HepG2 (cell line): ENCODE data around the gene MRPL28.

Experiments
- BRD4 ChIP-seq: sonication (generic); formaldehyde crosslinking; IDR thresholded peaks from 2 replicates; pipeline ENCODE4 v1.4.0; 2020; ENCODE audit warnings: missing genetic modification reagents
- GTF2F1 ChIP-seq: fragments of 150-350 bp; IDR thresholded peaks from 2 replicates; pipeline ENCODE4 v1.6.1; 2014; ENCODE audit warnings: low read length
- NFE2L1 ChIP-seq: sonication (generic); formaldehyde crosslinking; IDR thresholded peaks from 2 replicates; pipeline ENCODE4 v1.4.0; 2020; ENCODE audit warnings: missing genetic modification reagents, mild to moderate bottlenecking, borderline replicate concordance
- NR2F2 ChIP-seq: IDR thresholded peaks from 2 replicates; pipeline ENCODE4 v1.6.1; 2012; ENCODE audit warnings: low read depth, inconsistent platforms, borderline replicate concordance
- PAWR ChIP-seq: sonication (generic); formaldehyde crosslinking; IDR thresholded peaks from 2 replicates; pipeline ENCODE4 v1.4.0; 2020; ENCODE audit warnings: missing genetic modification reagents, mild to moderate bottlenecking, borderline replicate concordance
- POLR2AphosphoS5 ChIP-seq: IDR thresholded peaks from 2 replicates; pipeline ENCODE4 v1.6.1; 2012; ENCODE audit warnings: low read depth, low read length
- TBP ChIP-seq: sonication (generic); formaldehyde crosslinking; IDR thresholded peaks from 2 replicates; pipeline ENCODE4 v1.5.0; 2020; ENCODE audit warnings: missing genetic modification reagents
- ZFP1 ChIP-seq: IDR thresholded peaks from 2 replicates; pipeline ENCODE4 v1.6.1; 2016
- TF ChIP-seq, protein P1 (sequence below), 2 experiments: IDR thresholded peaks; 2 replicates each; pipeline ENCODE4 v1.6.1; 2011 to 2012; ENCODE audit warnings: low read length in 2 of 2, borderline replicate concordance in 1 of 2, low read depth in 1 of 2, mild to moderate bottlenecking in 1 of 2, moderate library complexity in 1 of 2
- TF ChIP-seq, protein P2 (sequence below): IDR thresholded peaks from 2 replicates; pipeline ENCODE4 v1.6.1; 2016; ENCODE audit warnings: mild to moderate bottlenecking
- TF ChIP-seq, protein P3 (sequence below): sonication (generic); formaldehyde crosslinking; IDR thresholded peaks from 2 replicates; pipeline ENCODE4 v1.4.0; 2020; ENCODE audit warnings: low read depth, missing genetic modification reagents
- TF ChIP-seq, protein P4 (sequence below): IDR thresholded peaks from 2 replicates; pipeline ENCODE4 v1.6.1; 2016; ENCODE audit warnings: low read depth, control low read depth
- TF ChIP-seq, protein P5 (sequence below): sonication (generic); formaldehyde crosslinking; conservative IDR thresholded peaks from 2 replicates; pipeline ENCODE4 v1.5.0; 2020; ENCODE audit warnings: missing genetic modification reagents
- TF ChIP-seq, protein P6 (sequence below), 2 experiments: sonication (generic) in 1 of 2; formaldehyde crosslinking in 1 of 2; IDR thresholded peaks; 2 replicates each; pipeline versions ENCODE4 v1.6.1 to v1.9.0; 2014 to 2022; ENCODE audit warnings: antibody characterized with exemption in 1 of 2, borderline replicate concordance in 1 of 2, inconsistent platforms in 1 of 2, low read depth in 1 of 2, missing genetic modification reagents in 1 of 2

DNA sequence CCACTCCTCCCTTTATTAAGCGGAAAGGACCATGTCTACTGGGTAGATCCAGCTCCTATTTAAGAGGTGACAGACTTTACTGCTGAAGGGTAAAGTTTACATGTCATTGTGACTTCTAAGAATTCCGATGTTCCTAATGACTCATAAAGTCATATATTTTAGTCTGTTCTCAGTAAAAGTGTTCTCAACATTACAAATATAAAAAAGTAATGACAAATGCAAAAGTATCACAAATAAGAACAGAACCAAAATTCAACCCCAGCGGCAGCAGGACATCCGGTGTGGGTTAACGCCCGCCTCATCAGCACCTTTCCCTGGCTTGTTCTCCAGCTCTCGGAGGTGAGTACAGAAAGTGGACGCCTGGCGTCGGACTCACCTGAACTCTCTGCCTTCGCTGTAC, 24.6 kb downstream of the MRPL28 start:
- no peak for TF ChIP-seq NR2F2
- TF ChIP-seq, protein P1, sequence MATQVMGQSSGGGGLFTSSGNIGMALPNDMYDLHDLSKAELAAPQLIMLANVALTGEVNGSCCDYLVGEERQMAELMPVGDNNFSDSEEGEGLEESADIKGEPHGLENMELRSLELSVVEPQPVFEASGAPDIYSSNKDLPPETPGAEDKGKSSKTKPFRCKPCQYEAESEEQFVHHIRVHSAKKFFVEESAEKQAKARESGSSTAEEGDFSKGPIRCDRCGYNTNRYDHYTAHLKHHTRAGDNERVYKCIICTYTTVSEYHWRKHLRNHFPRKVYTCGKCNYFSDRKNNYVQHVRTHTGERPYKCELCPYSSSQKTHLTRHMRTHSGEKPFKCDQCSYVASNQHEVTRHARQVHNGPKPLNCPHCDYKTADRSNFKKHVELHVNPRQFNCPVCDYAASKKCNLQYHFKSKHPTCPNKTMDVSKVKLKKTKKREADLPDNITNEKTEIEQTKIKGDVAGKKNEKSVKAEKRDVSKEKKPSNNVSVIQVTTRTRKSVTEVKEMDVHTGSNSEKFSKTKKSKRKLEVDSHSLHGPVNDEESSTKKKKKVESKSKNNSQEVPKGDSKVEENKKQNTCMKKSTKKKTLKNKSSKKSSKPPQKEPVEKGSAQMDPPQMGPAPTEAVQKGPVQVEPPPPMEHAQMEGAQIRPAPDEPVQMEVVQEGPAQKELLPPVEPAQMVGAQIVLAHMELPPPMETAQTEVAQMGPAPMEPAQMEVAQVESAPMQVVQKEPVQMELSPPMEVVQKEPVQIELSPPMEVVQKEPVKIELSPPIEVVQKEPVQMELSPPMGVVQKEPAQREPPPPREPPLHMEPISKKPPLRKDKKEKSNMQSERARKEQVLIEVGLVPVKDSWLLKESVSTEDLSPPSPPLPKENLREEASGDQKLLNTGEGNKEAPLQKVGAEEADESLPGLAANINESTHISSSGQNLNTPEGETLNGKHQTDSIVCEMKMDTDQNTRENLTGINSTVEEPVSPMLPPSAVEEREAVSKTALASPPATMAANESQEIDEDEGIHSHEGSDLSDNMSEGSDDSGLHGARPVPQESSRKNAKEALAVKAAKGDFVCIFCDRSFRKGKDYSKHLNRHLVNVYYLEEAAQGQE (IDR thresholded peaks at IDR 0.05; ENCODE audit: borderline replicate concordance in 1 of 2, low read depth in 1 of 2, low read length in 2 of 2) = no peak
- TF ChIP-seq GTF2F1 = no peak
- TF ChIP-seq, protein P2, sequence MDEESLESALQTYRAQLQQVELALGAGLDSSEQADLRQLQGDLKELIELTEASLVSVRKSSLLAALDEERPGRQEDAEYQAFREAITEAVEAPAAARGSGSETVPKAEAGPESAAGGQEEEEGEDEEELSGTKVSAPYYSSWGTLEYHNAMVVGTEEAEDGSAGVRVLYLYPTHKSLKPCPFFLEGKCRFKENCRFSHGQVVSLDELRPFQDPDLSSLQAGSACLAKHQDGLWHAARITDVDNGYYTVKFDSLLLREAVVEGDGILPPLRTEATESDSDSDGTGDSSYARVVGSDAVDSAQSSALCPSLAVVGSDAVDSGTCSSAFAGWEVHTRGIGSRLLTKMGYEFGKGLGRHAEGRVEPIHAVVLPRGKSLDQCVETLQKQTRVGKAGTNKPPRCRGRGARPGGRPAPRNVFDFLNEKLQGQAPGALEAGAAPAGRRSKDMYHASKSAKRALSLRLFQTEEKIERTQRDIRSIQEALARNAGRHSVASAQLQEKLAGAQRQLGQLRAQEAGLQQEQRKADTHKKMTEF (CRISPR knock-in tag) = no peak
- TF ChIP-seq POLR2AphosphoS5 = no peak
- no peak for TF ChIP-seq TBP (CRISPR knock-in tag)
- no peak for TF ChIP-seq NFE2L1 (CRISPR knock-in tag)
- TF ChIP-seq, protein P3, sequence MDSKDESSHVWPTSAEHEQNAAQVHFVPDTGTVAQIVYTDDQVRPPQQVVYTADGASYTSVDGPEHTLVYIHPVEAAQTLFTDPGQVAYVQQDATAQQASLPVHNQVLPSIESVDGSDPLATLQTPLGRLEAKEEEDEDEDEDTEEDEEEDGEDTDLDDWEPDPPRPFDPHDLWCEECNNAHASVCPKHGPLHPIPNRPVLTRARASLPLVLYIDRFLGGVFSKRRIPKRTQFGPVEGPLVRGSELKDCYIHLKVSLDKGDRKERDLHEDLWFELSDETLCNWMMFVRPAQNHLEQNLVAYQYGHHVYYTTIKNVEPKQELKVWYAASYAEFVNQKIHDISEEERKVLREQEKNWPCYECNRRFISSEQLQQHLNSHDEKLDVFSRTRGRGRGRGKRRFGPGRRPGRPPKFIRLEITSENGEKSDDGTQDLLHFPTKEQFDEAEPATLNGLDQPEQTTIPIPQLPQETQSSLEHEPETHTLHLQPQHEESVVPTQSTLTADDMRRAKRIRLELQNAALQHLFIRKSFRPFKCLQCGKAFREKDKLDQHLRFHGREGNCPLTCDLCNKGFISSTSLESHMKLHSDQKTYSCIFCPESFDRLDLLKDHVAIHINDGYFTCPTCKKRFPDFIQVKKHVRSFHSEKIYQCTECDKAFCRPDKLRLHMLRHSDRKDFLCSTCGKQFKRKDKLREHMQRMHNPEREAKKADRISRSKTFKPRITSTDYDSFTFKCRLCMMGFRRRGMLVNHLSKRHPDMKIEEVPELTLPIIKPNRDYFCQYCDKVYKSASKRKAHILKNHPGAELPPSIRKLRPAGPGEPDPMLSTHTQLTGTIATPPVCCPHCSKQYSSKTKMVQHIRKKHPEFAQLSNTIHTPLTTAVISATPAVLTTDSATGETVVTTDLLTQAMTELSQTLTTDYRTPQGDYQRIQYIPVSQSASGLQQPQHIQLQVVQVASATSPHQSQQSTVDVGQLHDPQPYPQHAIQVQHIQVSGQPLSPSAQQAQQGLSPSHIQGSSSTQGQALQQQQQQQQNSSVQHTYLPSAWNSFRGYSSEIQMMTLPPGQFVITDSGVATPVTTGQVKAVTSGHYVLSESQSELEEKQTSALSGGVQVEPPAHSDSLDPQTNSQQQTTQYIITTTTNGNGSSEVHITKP (CRISPR knock-in tag) = no peak
- TF ChIP-seq, protein P4, sequence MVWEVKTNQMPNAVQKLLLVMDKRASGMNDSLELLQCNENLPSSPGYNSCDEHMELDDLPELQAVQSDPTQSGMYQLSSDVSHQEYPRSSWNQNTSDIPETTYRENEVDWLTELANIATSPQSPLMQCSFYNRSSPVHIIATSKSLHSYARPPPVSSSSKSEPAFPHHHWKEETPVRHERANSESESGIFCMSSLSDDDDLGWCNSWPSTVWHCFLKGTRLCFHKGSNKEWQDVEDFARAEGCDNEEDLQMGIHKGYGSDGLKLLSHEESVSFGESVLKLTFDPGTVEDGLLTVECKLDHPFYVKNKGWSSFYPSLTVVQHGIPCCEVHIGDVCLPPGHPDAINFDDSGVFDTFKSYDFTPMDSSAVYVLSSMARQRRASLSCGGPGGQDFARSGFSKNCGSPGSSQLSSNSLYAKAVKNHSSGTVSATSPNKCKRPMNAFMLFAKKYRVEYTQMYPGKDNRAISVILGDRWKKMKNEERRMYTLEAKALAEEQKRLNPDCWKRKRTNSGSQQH = no peak
- no peak for TF ChIP-seq PAWR (CRISPR knock-in tag)
- TF ChIP-seq, protein P5, sequence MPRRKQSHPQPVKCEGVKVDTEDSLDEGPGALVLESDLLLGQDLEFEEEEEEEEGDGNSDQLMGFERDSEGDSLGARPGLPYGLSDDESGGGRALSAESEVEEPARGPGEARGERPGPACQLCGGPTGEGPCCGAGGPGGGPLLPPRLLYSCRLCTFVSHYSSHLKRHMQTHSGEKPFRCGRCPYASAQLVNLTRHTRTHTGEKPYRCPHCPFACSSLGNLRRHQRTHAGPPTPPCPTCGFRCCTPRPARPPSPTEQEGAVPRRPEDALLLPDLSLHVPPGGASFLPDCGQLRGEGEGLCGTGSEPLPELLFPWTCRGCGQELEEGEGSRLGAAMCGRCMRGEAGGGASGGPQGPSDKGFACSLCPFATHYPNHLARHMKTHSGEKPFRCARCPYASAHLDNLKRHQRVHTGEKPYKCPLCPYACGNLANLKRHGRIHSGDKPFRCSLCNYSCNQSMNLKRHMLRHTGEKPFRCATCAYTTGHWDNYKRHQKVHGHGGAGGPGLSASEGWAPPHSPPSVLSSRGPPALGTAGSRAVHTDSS (CRISPR knock-in tag) = no peak
- no peak for TF ChIP-seq ZFP1 (CRISPR knock-in tag)
- TF ChIP-seq BRD4 = no peak
- TF ChIP-seq, protein P6, sequence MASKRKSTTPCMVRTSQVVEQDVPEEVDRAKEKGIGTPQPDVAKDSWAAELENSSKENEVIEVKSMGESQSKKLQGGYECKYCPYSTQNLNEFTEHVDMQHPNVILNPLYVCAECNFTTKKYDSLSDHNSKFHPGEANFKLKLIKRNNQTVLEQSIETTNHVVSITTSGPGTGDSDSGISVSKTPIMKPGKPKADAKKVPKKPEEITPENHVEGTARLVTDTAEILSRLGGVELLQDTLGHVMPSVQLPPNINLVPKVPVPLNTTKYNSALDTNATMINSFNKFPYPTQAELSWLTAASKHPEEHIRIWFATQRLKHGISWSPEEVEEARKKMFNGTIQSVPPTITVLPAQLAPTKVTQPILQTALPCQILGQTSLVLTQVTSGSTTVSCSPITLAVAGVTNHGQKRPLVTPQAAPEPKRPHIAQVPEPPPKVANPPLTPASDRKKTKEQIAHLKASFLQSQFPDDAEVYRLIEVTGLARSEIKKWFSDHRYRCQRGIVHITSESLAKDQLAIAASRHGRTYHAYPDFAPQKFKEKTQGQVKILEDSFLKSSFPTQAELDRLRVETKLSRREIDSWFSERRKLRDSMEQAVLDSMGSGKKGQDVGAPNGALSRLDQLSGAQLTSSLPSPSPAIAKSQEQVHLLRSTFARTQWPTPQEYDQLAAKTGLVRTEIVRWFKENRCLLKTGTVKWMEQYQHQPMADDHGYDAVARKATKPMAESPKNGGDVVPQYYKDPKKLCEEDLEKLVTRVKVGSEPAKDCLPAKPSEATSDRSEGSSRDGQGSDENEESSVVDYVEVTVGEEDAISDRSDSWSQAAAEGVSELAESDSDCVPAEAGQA (IDR thresholded peaks at IDR 0.05; ENCODE audit: low read depth) = no peak
- TF ChIP-seq, protein P6 (CRISPR knock-in tag; IDR thresholded peaks at IDR 0.05; ENCODE audit: borderline replicate concordance) = no peak
